NCI-H2196 treated with DMSO at 0.1 percent for 48 hours (cell line): Measurements from ENCODE around the gene ZNF106.

Source experiments
- DNase-seq: peaks from one replicate; lab custom pipeline; 2025; ENCODE audit not compliant: unreplicated experiment; lab: John Stamatoyannopoulos, UW

ZNF106 gene

GRCh38 chr15:42373274-42373673 lies 117.7 kb downstream of the ZNF106 start:
- no peak for DNase-seq

GRCh38 chr15:42371096-42371495 lies 119.8 kb downstream of the ZNF106 start:
- DNase-seq: no peak

GRCh38 chr15:42368096-42368495 lies 122.8 kb downstream of the ZNF106 start:
- DNase-seq: no peak

- DNase-seq: no peak
Observed at GRCh38 chr15:42367041-42367440, 123.9 kb downstream of the ZNF106 start.

GRCh38 chr15:42365921-42366550 lies 124.9 kb downstream of the ZNF106 start:
- no peak for DNase-seq

GRCh38 chr15:42364529-42364928 lies 126.4 kb downstream of the ZNF106 start:
- DNase-seq: no peak

- DNase-seq: no peak
Observed at GRCh38 chr15:42363942-42364341, 127.0 kb downstream of the ZNF106 start.

GRCh38 chr15:42363487-42363886 lies 127.5 kb downstream of the ZNF106 start:
- DNase-seq: no peak
